Osteoblast (primary cell): Measurements from ENCODE around the gene CACNA2D1. TPM values are rescaled to one million over a fixed set of nuclear protein-coding genes. Genes with fewer than 3 reads are reported as not detected.

Experiments
- DNase-seq: peaks from one replicate; pipeline ENCODE4 v3.0.0; 2011; ENCODE audit warnings: low spot score, mixed read lengths; ENCODE audit not compliant: insufficient read length; ENCODE audit errors: missing footprints
- H2AFZ ChIP-seq: 2 replicates; pipeline ENCODE4 v1.6.0; 2011; ENCODE audit warnings: mild to moderate bottlenecking, low read length
- H3K27ac ChIP-seq: 2 replicates; pipeline ENCODE4 v1.5.1; 2011; ENCODE audit warnings: mild to moderate bottlenecking, low read depth, low read length, moderate library complexity
- H3K27me3 ChIP-seq: 2 replicates; pipeline ENCODE4 v1.6.0; 2012; ENCODE audit warnings: mild to moderate bottlenecking, control low read depth, inconsistent platforms, low read length, moderate library complexity; ENCODE audit not compliant: insufficient read depth
- H3K36me3 ChIP-seq: 2 replicates; pipeline ENCODE4 v1.5.1; 2011; ENCODE audit warnings: mild to moderate bottlenecking, low read length, control low read depth, moderate library complexity; ENCODE audit not compliant: insufficient read depth
- H3K4me1 ChIP-seq: 2 replicates; pipeline ENCODE4 v1.5.1; 2011; ENCODE audit warnings: mild to moderate bottlenecking, low read length, control low read depth, moderate library complexity; ENCODE audit not compliant: insufficient read depth
- H3K4me2 ChIP-seq: 2 replicates; pipeline ENCODE4 v1.6.0; 2011; ENCODE audit warnings: mild to moderate bottlenecking, low read length; ENCODE audit not compliant: insufficient read depth
- H3K4me3 ChIP-seq: fragments of 200-600 bp; sonication (generic); 3 replicates; pipeline ENCODE4 v1.5.1; 2012; ENCODE audit warnings: mild to moderate bottlenecking, low read length, inconsistent platforms; ENCODE audit not compliant: insufficient read depth
- H3K79me2 ChIP-seq: 2 replicates; pipeline ENCODE4 v1.6.0; 2012; ENCODE audit warnings: mild to moderate bottlenecking, low read length, control low read depth, inconsistent platforms; ENCODE audit not compliant: insufficient read depth
- H3K9me3 ChIP-seq: 2 replicates; pipeline ENCODE4 v1.5.1; 2011; ENCODE audit warnings: low read depth, low read length, control low read depth
- H4K20me1 ChIP-seq: 2 replicates; pipeline ENCODE4 v1.6.0; 2012; ENCODE audit warnings: mild to moderate bottlenecking, low read length, control low read depth; ENCODE audit not compliant: insufficient read depth
- total RNA-seq: library from RNA; depleted of rRNA; stranded (reverse); fragments of >200 nt; gene quantifications from 2 replicates; pipeline ENCODE4 v1.2.3, GENCODE V29; 2012
- TF ChIP-seq, protein P1 (sequence below): IDR thresholded peaks from 2 replicates; pipeline ENCODE4 v1.5.1; 2011; ENCODE audit warnings: mild to moderate bottlenecking, low read depth, low read length, moderate library complexity; ENCODE audit errors: extremely low read depth

CACNA2D1 gene
- total RNA-seq, 1 donor = 145 TPM

DNA sequence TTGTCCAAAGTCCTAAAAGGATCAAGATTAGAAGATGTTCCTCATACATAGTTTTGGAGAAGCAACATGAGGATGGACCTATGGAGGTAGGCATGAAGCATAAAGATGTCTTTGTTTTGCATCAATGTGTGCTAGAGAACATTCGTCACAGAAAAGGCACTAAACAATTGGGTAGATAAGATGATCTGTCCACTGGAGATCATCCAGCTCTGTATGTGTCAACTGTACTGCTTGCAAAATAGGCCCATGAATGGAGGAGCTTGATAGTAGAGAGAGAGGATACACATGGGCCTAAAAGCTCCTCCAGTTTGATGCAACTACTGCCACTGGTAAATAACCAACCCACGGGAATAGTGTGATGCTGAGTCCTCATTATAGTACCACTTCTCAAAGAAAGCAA, 387.3 kb downstream of the CACNA2D1 start:
- TF ChIP-seq, protein P1, sequence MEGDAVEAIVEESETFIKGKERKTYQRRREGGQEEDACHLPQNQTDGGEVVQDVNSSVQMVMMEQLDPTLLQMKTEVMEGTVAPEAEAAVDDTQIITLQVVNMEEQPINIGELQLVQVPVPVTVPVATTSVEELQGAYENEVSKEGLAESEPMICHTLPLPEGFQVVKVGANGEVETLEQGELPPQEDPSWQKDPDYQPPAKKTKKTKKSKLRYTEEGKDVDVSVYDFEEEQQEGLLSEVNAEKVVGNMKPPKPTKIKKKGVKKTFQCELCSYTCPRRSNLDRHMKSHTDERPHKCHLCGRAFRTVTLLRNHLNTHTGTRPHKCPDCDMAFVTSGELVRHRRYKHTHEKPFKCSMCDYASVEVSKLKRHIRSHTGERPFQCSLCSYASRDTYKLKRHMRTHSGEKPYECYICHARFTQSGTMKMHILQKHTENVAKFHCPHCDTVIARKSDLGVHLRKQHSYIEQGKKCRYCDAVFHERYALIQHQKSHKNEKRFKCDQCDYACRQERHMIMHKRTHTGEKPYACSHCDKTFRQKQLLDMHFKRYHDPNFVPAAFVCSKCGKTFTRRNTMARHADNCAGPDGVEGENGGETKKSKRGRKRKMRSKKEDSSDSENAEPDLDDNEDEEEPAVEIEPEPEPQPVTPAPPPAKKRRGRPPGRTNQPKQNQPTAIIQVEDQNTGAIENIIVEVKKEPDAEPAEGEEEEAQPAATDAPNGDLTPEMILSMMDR = no peak
- H3K9me3 ChIP-seq = no peaks in the 10 kb centered on the region
- H3K36me3 ChIP-seq = peaks cover 41% of the 10 kb centered on the region
- no peak for DNase-seq
- no peak overlapping the region for H3K27ac ChIP-seq
- peaks cover 8% of the 10 kb centered on the region for H4K20me1 ChIP-seq
- H3K4me2 ChIP-seq = no peak overlapping the region
- H3K79me2 ChIP-seq = no peaks in the 10 kb centered on the region
- H3K4me1 ChIP-seq = peaks cover 9% of the 10 kb centered on the region
- H3K27me3 ChIP-seq = no peaks in the 10 kb centered on the region
- H3K4me3 ChIP-seq = no peak overlapping the region
- no peak overlapping the region for H2AFZ ChIP-seq

DNA sequence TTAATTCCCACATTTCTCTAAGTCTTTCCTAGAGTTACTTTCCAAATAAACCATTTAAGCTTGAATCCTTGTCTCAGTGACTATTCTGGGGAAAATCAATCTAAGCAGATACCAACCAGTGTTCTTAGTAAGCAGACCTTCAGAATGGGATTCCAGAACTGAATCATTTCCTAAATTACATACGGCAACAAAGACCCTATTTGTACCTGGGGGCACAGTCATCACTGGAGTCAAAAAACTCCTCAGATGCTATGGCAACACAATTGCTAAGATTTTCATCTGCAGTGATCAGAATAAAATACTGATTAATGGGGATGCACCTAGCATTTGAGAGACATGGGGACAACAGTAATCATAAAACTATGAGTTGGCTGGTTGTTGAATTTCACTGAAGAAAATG, 389.0 kb downstream of the CACNA2D1 start:
- Histone ChIP-seq H3K4me2 (no peak overlapping the region), H3K36me3 (peaks cover 30% of the 10 kb centered on the region), H3K27me3 (no peaks in the 10 kb centered on the region), H3K4me1 (peaks cover 26% of the 10 kb centered on the region), H3K9me3 (no peaks in the 10 kb centered on the region), H3K79me2 (no peaks in the 10 kb centered on the region), H3K4me3 (no peak overlapping the region), H4K20me1 (peaks cover 8% of the 10 kb centered on the region), H2AFZ (no peak overlapping the region), H3K27ac (no peak overlapping the region)
- no peak for DNase-seq
- TF ChIP-seq, protein P1 = no peak

DNA sequence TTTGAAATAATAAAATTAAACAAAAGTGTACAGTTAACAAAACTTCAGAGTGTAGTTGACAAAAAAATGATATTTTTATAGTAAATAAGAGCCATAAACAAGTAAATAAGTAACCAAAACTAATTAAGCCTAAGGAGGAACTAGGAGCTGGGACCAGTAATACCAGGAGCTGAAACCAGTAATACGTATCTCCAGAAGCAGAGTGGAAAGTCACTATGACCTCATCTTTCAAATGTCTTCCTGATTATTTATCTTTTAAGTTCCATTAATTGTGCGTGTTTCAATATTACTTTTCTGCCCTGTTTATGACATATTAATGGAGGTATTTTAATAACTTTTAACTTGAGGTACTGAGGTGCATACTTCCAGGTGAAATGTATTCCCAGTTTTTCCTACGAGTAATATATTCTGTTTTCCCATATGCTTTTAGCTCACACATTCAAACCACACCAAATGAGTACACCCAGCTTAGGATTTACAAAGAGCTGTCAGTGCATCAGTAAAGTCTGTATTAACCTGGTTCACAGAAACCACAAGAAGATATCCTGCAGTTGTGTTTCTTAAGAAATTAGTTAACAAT, 390.0 kb downstream of the CACNA2D1 start:
- H3K4me1 ChIP-seq = peaks cover 30% of the 10 kb centered on the region
- H3K79me2 ChIP-seq = no peaks in the 10 kb centered on the region
- no peak overlapping the region for H3K27ac ChIP-seq
- no peak overlapping the region for H3K4me2 ChIP-seq
- no peak overlapping the region for H2AFZ ChIP-seq
- TF ChIP-seq, protein P1 = no peak
- no peak for DNase-seq
- no peaks in the 10 kb centered on the region for H3K9me3 ChIP-seq
- H3K27me3 ChIP-seq = no peaks in the 10 kb centered on the region
- peaks cover 8% of the 10 kb centered on the region for H4K20me1 ChIP-seq
- no peak overlapping the region for H3K4me3 ChIP-seq
- peaks cover 21% of the 10 kb centered on the region for H3K36me3 ChIP-seq

DNA sequence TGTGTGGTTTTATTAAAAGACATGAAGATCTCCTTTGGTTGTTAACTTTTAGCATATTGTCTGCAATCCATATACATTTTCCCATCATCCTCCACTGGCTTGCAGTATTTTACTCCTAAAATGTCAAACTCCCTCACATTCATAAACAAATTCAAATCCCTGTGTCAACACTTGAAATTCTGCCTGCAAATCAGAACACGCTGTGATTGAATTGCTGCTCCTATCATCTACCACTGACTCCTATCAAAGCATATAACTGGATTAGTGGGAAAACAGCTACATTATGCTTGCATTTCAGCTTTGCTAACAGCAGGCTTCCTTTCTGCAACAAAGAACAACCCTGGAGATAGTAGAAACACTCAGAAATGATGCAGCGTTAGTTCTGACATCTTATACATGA, 392.0 kb downstream of the CACNA2D1 start:
- Histone ChIP-seq H3K27me3 (no peaks in the 10 kb centered on the region), H3K9me3 (no peaks in the 10 kb centered on the region), H3K79me2 (no peaks in the 10 kb centered on the region), H3K36me3 (peaks cover 12% of the 10 kb centered on the region), H3K4me3 (no peak overlapping the region), H4K20me1 (peaks cover 8% of the 10 kb centered on the region), H2AFZ (no peak overlapping the region), H3K4me2 (no peak overlapping the region), H3K27ac (no peak overlapping the region), H3K4me1 (peaks cover 30% of the 10 kb centered on the region)
- DNase-seq = no peak
- TF ChIP-seq, protein P1 = no peak
